ENCODE data around the gene NCBP3. TPM values are rescaled to one million over a fixed set of nuclear protein-coding genes. Genes with fewer than 3 reads are reported as not detected.

NCBP3 gene
- total RNA-seq, 5 donors from 2014 or later (not counting 1 experiment from before 2014, with no cell fraction given): 35.6 to 55.5 (median 46.7) TPM

- WGBS (ENCODE audit: insufficient coverage): 50% methylated on average over 1 of the region's 3 CpGs
- ATAC-seq (replicated peaks in 1 of 4): no peak
- DNase-seq: no peak
- Mint-ChIP-seq H3K4me3 (peak overlapping the region; percentile 60 to 76 (median 74)), H3K9me3 (no peaks in the 10 kb centered on the region), H3K4me1 (peaks cover 31 to 55% (median 50%) of the 10 kb centered on the region in 3 donors), H3K27ac (peak overlapping the region; percentile 89 to 94), H3K27me3 (no peaks in the 10 kb centered on the region), H3K36me3 (peaks cover 3% of the 10 kb centered on the region)
- CTCF ChIA-PET: no interaction called here
- Histone ChIP-seq H3K4me3 (ENCODE audit: control insufficient read depth in 1 of 2, extremely low read depth in 1 of 2, low read length in 1 of 2) (peak overlapping the region in 1 of 2 donors; percentile 37), H3K4me1 (ENCODE audit: control insufficient read depth in 1 of 2, extremely low read depth in 1 of 2, insufficient read depth in 2 of 2, low read length in 2 of 2) (peaks cover 12 to 70% of the 10 kb centered on the region in 2 experiments), H3K9me3 (no peaks in the 10 kb centered on the region), H3K27ac (ENCODE audit: low read length) (peak overlapping the region; percentile 59), H3K36me3 (ENCODE audit: control insufficient read depth in 2 of 2, extremely low read depth in 1 of 2, insufficient read depth in 1 of 2, low read length in 1 of 2) (no peaks in the 10 kb centered on the region), H3K27me3 (replicated peaks in 1 of 2; ENCODE audit: control insufficient read depth in 2 of 2, extremely low read depth in 1 of 2, insufficient read depth in 2 of 2, low read length in 1 of 2) (no peaks in the 10 kb centered on the region)
- POLR2A ChIA-PET: no interaction called here
Observed at GRCh38 chr17:3763777-3764170, 82.3 kb downstream of the NCBP3 start.

- H3K27ac Mint-ChIP-seq: peak overlapping the region; percentile 89 to 94
- Histone ChIP-seq H3K36me3 (ENCODE audit: control insufficient read depth in 2 of 2, extremely low read depth in 1 of 2, insufficient read depth in 1 of 2, low read length in 1 of 2) (no peaks in the 10 kb centered on the region), H3K27me3 (replicated peaks in 1 of 2; ENCODE audit: control insufficient read depth in 2 of 2, extremely low read depth in 1 of 2, insufficient read depth in 2 of 2, low read length in 1 of 2) (no peaks in the 10 kb centered on the region), H3K4me3 (ENCODE audit: control insufficient read depth in 1 of 2, extremely low read depth in 1 of 2, low read length in 1 of 2) (peak overlapping the region in 1 of 2 donors; percentile 37), H3K4me1 (ENCODE audit: control insufficient read depth in 1 of 2, extremely low read depth in 1 of 2, insufficient read depth in 2 of 2, low read length in 2 of 2) (peaks cover 8 to 64% of the 10 kb centered on the region in 2 experiments), H3K9me3 (no peaks in the 10 kb centered on the region), H3K27ac (ENCODE audit: low read length) (peak overlapping the region; percentile 59)
- POLR2A ChIA-PET: interaction anchor here in 1 of 2 donors (0.6 kb wide), 2 partner anchors 33 to 37 kb away, joined by 5 to 9 read pairs; no protein-coding TSS in a partner anchor
- DNase-seq: peak in 12 of 35 experiments; percentile 15 to 72 (median 30)
- CTCF ChIA-PET: interaction anchor here (0.6 to 1.0 kb wide), 2 partner anchors 25 to 488 kb away, joined by 4 to 6 read pairs; no protein-coding TSS in a partner anchor
- H3K4me1 Mint-ChIP-seq: peaks cover 25 to 49% (median 44%) of the 10 kb centered on the region in 3 donors
- H3K9me3 Mint-ChIP-seq: no peaks in the 10 kb centered on the region
- peak; percentile 17 to 55 (median 36) for ATAC-seq (replicated peaks in 1 of 4)
- WGBS (ENCODE audit: insufficient coverage): 16% methylated on average over 6 of the region's 14 CpGs
- peak overlapping the region; percentile 60 to 76 (median 74) for H3K4me3 Mint-ChIP-seq
- H3K27me3 Mint-ChIP-seq: no peaks in the 10 kb centered on the region
- peaks cover 3% of the 10 kb centered on the region for H3K36me3 Mint-ChIP-seq
Observed at GRCh38 chr17:3762922-3763776, 82.9 kb downstream of the NCBP3 start.

GRCh38 chr17:3761918-3762380, 84.1 kb downstream of the NCBP3 start:
- no peak overlapping the region for H3K27ac ChIP-seq (ENCODE audit: low read length)
- H3K4me1 Mint-ChIP-seq: peaks cover 23 to 41% (median 35%) of the 10 kb centered on the region in 3 donors
- peaks cover 3% of the 10 kb centered on the region for H3K36me3 Mint-ChIP-seq
- no peak overlapping the region for H3K27ac Mint-ChIP-seq
- no peak for ATAC-seq (replicated peaks in 1 of 4)
- ChIA-PET CTCF (interaction anchor here in 1 of 2 donors (0.7 to 1.0 kb wide), 2 partner anchors 24 to 1927 kb away, joined by 3 to 6 read pairs; no protein-coding TSS in a partner anchor), POLR2A (no interaction called here)
- 96% methylated on average over 11 of the region's 16 CpGs for WGBS (ENCODE audit: insufficient coverage)
- H3K27me3 Mint-ChIP-seq: no peaks in the 10 kb centered on the region
- no peaks in the 10 kb centered on the region for H3K27me3 ChIP-seq (replicated peaks in 1 of 2; ENCODE audit: control insufficient read depth in 2 of 2, extremely low read depth in 1 of 2, insufficient read depth in 2 of 2, low read length in 1 of 2)
- H3K4me1 ChIP-seq (ENCODE audit: control insufficient read depth in 1 of 2, extremely low read depth in 1 of 2, insufficient read depth in 2 of 2, low read length in 2 of 2): peaks cover 7 to 52% of the 10 kb centered on the region in 2 experiments
- no peaks in the 10 kb centered on the region for H3K9me3 ChIP-seq
- DNase-seq: no peak
- H3K4me3 ChIP-seq (ENCODE audit: control insufficient read depth in 1 of 2, extremely low read depth in 1 of 2, low read length in 1 of 2): no peak overlapping the region
- no peaks in the 10 kb centered on the region for H3K9me3 Mint-ChIP-seq
- no peak overlapping the region for H3K4me3 Mint-ChIP-seq
- no peaks in the 10 kb centered on the region for H3K36me3 ChIP-seq (ENCODE audit: control insufficient read depth in 2 of 2, extremely low read depth in 1 of 2, insufficient read depth in 1 of 2, low read length in 1 of 2)

- Mint-ChIP-seq H3K27ac (peak overlapping the region in 1 of 2 donors; percentile 39), H3K9me3 (no peaks in the 10 kb centered on the region), H3K4me3 (no peak overlapping the region), H3K4me1 (peaks cover 16 to 36% (median 30%) of the 10 kb centered on the region in 3 donors), H3K36me3 (peaks cover 3% of the 10 kb centered on the region), H3K27me3 (no peaks in the 10 kb centered on the region)
- no peak for DNase-seq
- H3K36me3 ChIP-seq (ENCODE audit: control insufficient read depth in 2 of 2, extremely low read depth in 1 of 2, insufficient read depth in 1 of 2, low read length in 1 of 2): no peaks in the 10 kb centered on the region
- peaks cover 7 to 46% of the 10 kb centered on the region in 2 experiments for H3K4me1 ChIP-seq (ENCODE audit: control insufficient read depth in 1 of 2, extremely low read depth in 1 of 2, insufficient read depth in 2 of 2, low read length in 2 of 2)
- ChIA-PET POLR2A (no interaction called here), CTCF (interaction anchor here in 1 of 2 donors (1.5 kb wide), 1 partner anchor 24 kb away, joined by 5 read pairs; no protein-coding TSS in a partner anchor)
- no peak for ATAC-seq (replicated peaks in 1 of 4)
- H3K27ac ChIP-seq (ENCODE audit: low read length): no peak overlapping the region
- 97% methylated on average over 16 of the region's 23 CpGs for WGBS (ENCODE audit: insufficient coverage)
- H3K9me3 ChIP-seq: no peaks in the 10 kb centered on the region
- H3K4me3 ChIP-seq (ENCODE audit: control insufficient read depth in 1 of 2, extremely low read depth in 1 of 2, low read length in 1 of 2): no peak overlapping the region
- H3K27me3 ChIP-seq (replicated peaks in 1 of 2; ENCODE audit: control insufficient read depth in 2 of 2, extremely low read depth in 1 of 2, insufficient read depth in 2 of 2, low read length in 1 of 2): no peaks in the 10 kb centered on the region
Observed at GRCh38 chr17:3761036-3761917, 84.8 kb downstream of the NCBP3 start.

GRCh38 chr17:3759597-3760216, 86.3 kb downstream of the NCBP3 start:
- H3K27me3 ChIP-seq (replicated peaks in 1 of 2; ENCODE audit: control insufficient read depth in 2 of 2, extremely low read depth in 1 of 2, insufficient read depth in 2 of 2, low read length in 1 of 2): no peaks in the 10 kb centered on the region
- H3K27ac ChIP-seq (ENCODE audit: low read length): no peak overlapping the region
- H3K27me3 Mint-ChIP-seq: no peaks in the 10 kb centered on the region
- H3K36me3 Mint-ChIP-seq: peaks cover 3% of the 10 kb centered on the region
- H3K36me3 ChIP-seq (ENCODE audit: control insufficient read depth in 2 of 2, extremely low read depth in 1 of 2, insufficient read depth in 1 of 2, low read length in 1 of 2): no peaks in the 10 kb centered on the region
- H3K4me1 ChIP-seq (ENCODE audit: control insufficient read depth in 1 of 2, extremely low read depth in 1 of 2, insufficient read depth in 2 of 2, low read length in 2 of 2): peaks cover 5 to 42% of the 10 kb centered on the region in 2 experiments
- no peak for ATAC-seq (replicated peaks in 1 of 4)
- H3K27ac Mint-ChIP-seq: no peak overlapping the region
- H3K9me3 Mint-ChIP-seq: no peaks in the 10 kb centered on the region
- 91% methylated on average over 2 of the region's 6 CpGs for WGBS (ENCODE audit: insufficient coverage)
- no peaks in the 10 kb centered on the region for H3K9me3 ChIP-seq
- no peak for DNase-seq
- H3K4me1 Mint-ChIP-seq: peaks cover 5 to 25% (median 22%) of the 10 kb centered on the region in 3 donors
- CTCF ChIA-PET: no interaction called here
- H3K4me3 ChIP-seq (ENCODE audit: control insufficient read depth in 1 of 2, extremely low read depth in 1 of 2, low read length in 1 of 2): no peak overlapping the region
- no peak overlapping the region for H3K4me3 Mint-ChIP-seq
- POLR2A ChIA-PET: interaction anchor here in 1 of 2 donors (0.6 kb wide), 1 partner anchor 81 kb away, joined by 4 read pairs; no protein-coding TSS in a partner anchor
